ENCODE data around the gene PXDN.
A peak's percentile ranks its signal among the peaks of the same experiment; 100 is the strongest.

The PXDN gene

DNA sequence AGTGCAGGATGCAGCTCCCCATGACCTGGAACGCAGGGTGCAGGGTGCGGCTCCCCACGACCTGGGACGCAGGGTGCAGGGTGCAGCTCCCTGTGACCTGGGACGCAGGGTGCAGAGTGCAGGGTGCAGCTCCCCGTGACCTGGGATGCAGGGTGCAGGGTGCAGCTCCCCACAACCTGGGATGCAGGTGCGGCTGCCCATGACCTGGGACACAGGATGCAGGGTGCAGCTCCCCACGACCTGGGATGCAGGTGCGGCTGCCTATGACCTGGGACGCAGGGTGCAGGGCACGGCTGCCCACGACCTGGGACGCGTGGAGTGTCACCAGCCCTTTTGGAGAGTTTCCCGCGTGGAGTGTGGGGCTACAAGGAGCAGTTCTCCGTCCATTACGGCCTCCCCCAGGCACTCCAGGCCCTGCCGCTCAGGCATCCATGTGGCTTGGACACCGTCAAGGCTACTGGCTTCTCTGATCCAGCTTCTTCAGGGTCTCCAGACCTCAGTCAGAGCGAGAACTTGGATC lies 38.7 kb downstream of the PXDN start:
- no peak overlapping the region for H3K9ac ChIP-seq (ENCODE audit: low read depth, low read length)
- H3K79me2 ChIP-seq (ENCODE audit: insufficient read depth, low read length): no peaks in the 10 kb centered on the region
- H2AFZ ChIP-seq (ENCODE audit: low read depth, low read length): no peak overlapping the region
- no peak overlapping the region for H3K4me3 ChIP-seq (ENCODE audit: low read depth in 1 of 2, low read length in 2 of 2)
- H3K27ac ChIP-seq (ENCODE audit: low read length): no peak overlapping the region
- DNase-seq (no peak), ATAC-seq (ENCODE audit: insufficient read depth, low read depth) (no peak)
- no peak for TF ChIP-seq EZH2 (IDR thresholded peaks at IDR 0.05; ENCODE audit: borderline replicate concordance, low read depth, low read length, severe bottlenecking)
- TF ChIP-seq, protein P1, sequence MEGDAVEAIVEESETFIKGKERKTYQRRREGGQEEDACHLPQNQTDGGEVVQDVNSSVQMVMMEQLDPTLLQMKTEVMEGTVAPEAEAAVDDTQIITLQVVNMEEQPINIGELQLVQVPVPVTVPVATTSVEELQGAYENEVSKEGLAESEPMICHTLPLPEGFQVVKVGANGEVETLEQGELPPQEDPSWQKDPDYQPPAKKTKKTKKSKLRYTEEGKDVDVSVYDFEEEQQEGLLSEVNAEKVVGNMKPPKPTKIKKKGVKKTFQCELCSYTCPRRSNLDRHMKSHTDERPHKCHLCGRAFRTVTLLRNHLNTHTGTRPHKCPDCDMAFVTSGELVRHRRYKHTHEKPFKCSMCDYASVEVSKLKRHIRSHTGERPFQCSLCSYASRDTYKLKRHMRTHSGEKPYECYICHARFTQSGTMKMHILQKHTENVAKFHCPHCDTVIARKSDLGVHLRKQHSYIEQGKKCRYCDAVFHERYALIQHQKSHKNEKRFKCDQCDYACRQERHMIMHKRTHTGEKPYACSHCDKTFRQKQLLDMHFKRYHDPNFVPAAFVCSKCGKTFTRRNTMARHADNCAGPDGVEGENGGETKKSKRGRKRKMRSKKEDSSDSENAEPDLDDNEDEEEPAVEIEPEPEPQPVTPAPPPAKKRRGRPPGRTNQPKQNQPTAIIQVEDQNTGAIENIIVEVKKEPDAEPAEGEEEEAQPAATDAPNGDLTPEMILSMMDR (IDR thresholded peaks at IDR 0.05; ENCODE audit: borderline replicate concordance, extremely low read depth, low read length, poor library complexity, severe bottlenecking): no peak
- no peaks in the 10 kb centered on the region for H3K9me3 ChIP-seq (ENCODE audit: insufficient read depth, low read length, severe bottlenecking)
- no peaks in the 10 kb centered on the region; the same call in 1 of the 2 replicates for H4K20me1 ChIP-seq (ENCODE audit: insufficient read depth, low read length)
- H3K36me3 ChIP-seq (ENCODE audit: insufficient read depth, low read length): no peaks in the 10 kb centered on the region
- no peaks in the 10 kb centered on the region for H3K27me3 ChIP-seq (ENCODE audit: insufficient read depth, low read length, poor library complexity)
- no peaks in the 10 kb centered on the region for H3K4me1 ChIP-seq (ENCODE audit: insufficient read depth, low read length)
- H3K4me2 ChIP-seq (ENCODE audit: insufficient read depth, low read length): no peak overlapping the region

DNA sequence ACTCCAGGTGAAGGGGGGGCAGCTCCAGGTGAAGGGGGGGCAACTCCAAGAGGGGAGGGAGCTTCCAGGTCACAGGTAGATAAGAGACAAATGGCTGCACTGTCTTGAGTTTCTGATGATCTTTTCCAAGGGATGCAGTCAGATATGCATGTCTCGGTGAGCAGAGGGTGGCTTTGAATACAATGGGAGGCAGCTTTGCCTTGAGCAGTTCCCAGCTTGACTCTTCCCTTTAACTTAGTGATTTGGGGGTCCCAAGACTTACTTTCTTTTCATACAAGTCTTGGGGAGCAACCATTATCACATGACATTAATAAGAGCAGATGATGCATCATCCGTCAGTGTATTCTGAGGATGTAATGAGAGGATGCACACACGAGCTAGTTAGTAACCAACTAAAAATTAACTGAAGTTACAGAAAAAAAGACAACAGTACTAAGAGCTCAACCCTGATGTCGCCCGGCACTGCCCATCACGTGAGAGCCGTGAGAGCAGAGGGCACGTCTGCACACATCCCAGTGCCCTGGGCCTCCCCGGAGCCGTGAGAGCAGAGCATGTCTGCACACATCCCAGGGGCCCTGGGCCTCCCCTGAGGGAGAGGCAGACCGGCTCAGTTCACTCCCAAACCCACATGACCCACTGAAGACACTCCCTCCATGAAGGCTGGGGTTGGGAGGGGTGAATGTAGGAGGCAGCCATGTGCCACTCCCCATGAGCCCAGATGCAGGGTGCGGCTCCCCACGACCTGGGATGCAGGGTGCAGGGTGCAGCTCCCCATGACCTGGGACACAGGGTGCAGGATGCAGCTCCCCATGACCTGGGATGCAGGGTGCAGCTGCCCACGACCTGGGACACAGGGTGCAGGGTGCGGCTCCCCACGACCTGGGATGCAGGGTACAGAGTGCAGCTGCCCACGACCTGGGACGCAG lies 39.4 kb downstream of the PXDN start:
- Histone ChIP-seq H3K4me1 (ENCODE audit: insufficient read depth, low read length) (no peaks in the 10 kb centered on the region), H2AFZ (ENCODE audit: low read depth, low read length) (no peak overlapping the region), H3K4me3 (ENCODE audit: low read depth in 1 of 2, low read length in 2 of 2) (no peak overlapping the region), H4K20me1 (ENCODE audit: insufficient read depth, low read length) (no peaks in the 10 kb centered on the region; the same call in 1 of the 2 replicates), H3K27me3 (ENCODE audit: insufficient read depth, low read length, poor library complexity) (no peaks in the 10 kb centered on the region), H3K36me3 (ENCODE audit: insufficient read depth, low read length) (no peaks in the 10 kb centered on the region), H3K9me3 (ENCODE audit: insufficient read depth, low read length, severe bottlenecking) (no peaks in the 10 kb centered on the region), H3K9ac (ENCODE audit: low read depth, low read length) (no peak overlapping the region), H3K79me2 (ENCODE audit: insufficient read depth, low read length) (no peaks in the 10 kb centered on the region), H3K27ac (ENCODE audit: low read length) (no peak overlapping the region), H3K4me2 (ENCODE audit: insufficient read depth, low read length) (no peak overlapping the region)
- peak; percentile 71 for ATAC-seq (ENCODE audit: insufficient read depth, low read depth)
- DNase-seq: no peak
- TF ChIP-seq, protein P1 (IDR thresholded peaks at IDR 0.05; ENCODE audit: borderline replicate concordance, extremely low read depth, low read length, poor library complexity, severe bottlenecking): no peak
- no peak for TF ChIP-seq EZH2 (IDR thresholded peaks at IDR 0.05; ENCODE audit: borderline replicate concordance, low read depth, low read length, severe bottlenecking)

DNA sequence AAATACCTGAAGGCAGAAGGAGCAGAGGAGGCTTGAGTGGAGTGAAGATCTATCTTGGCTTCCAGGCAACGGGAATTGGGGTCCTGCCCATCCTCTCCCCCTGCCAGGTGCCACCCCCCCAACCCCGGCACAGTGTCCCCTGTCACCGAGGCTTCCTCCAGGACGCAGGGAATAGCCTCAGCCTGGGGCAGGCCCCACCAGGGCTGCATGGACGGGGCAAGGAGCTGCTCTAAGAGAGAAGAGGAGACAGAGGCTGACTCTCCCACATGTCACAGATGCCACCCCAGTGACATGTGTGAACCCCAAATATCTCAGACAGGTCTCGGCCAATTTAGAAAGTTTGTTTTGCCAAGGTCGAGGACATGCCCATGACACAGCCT lies 42.1 kb downstream of the PXDN start:
- Histone ChIP-seq H2AFZ (ENCODE audit: low read depth, low read length) (no peak overlapping the region), H3K9me3 (ENCODE audit: insufficient read depth, low read length, severe bottlenecking) (no peaks in the 10 kb centered on the region), H3K27ac (ENCODE audit: low read length) (no peak overlapping the region), H3K27me3 (ENCODE audit: insufficient read depth, low read length, poor library complexity) (no peaks in the 10 kb centered on the region), H3K4me1 (ENCODE audit: insufficient read depth, low read length) (no peaks in the 10 kb centered on the region), H3K36me3 (ENCODE audit: insufficient read depth, low read length) (no peaks in the 10 kb centered on the region), H3K4me2 (ENCODE audit: insufficient read depth, low read length) (no peak overlapping the region), H4K20me1 (ENCODE audit: insufficient read depth, low read length) (no peaks in the 10 kb centered on the region), H3K4me3 (ENCODE audit: low read depth in 1 of 2, low read length in 2 of 2) (no peak overlapping the region), H3K9ac (ENCODE audit: low read depth, low read length) (no peak overlapping the region), H3K79me2 (ENCODE audit: insufficient read depth, low read length) (no peaks in the 10 kb centered on the region)
- ATAC-seq (ENCODE audit: insufficient read depth, low read depth) (no peak), DNase-seq (no peak)
- no peak for TF ChIP-seq EZH2 (IDR thresholded peaks at IDR 0.05; ENCODE audit: borderline replicate concordance, low read depth, low read length, severe bottlenecking)
- TF ChIP-seq, protein P1 (IDR thresholded peaks at IDR 0.05; ENCODE audit: borderline replicate concordance, extremely low read depth, low read length, poor library complexity, severe bottlenecking): no peak
